Hepatocyte (in vitro differentiated cells): ENCODE data around the gene TMEM135.

Experiments
- EZH2 ChIP-seq: fragments of 200-600 bp; sonication (generic); IDR thresholded peaks from 2 replicates; pipeline ENCODE4 v1.6.1; 2016; ENCODE audit warnings: antibody characterized with exemption, mild to moderate bottlenecking, borderline replicate concordance
- EZH2phosphoT487 ChIP-seq: fragments of 200-600 bp; sonication (generic); IDR thresholded peaks from one replicate; pipeline ENCODE4 v1.6.1; 2018; ENCODE audit warnings: antibody characterized with exemption, mild to moderate bottlenecking, low read depth, moderate library complexity; ENCODE audit not compliant: unreplicated experiment, severe bottlenecking
- TF ChIP-seq, protein P1 (sequence below): fragments of 200-600 bp; sonication (generic); IDR thresholded peaks from 2 replicates; pipeline ENCODE4 v1.5.1; 2016; ENCODE audit warnings: antibody characterized with exemption, mild to moderate bottlenecking; ENCODE audit not compliant: poor library complexity

DNA sequence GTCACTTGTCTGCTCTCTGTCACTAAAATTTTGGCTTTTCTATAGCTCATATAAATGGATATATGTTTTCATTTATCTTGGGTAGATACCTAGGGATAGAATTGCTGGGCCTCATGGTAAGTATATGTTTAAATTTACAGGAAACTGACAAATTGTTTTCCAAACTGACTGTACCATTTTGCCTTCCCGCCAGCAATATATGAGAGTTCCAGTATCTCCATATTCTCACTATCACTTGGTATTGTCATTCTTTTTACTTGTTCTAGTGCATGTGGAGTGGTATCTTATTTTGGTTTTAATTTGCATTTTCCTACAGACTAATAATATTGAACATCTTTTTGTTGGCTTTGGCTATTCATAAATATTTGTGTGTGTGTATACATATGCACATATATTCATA is 101.7 kb downstream of the TMEM135 start:
- TF ChIP-seq, protein P1, sequence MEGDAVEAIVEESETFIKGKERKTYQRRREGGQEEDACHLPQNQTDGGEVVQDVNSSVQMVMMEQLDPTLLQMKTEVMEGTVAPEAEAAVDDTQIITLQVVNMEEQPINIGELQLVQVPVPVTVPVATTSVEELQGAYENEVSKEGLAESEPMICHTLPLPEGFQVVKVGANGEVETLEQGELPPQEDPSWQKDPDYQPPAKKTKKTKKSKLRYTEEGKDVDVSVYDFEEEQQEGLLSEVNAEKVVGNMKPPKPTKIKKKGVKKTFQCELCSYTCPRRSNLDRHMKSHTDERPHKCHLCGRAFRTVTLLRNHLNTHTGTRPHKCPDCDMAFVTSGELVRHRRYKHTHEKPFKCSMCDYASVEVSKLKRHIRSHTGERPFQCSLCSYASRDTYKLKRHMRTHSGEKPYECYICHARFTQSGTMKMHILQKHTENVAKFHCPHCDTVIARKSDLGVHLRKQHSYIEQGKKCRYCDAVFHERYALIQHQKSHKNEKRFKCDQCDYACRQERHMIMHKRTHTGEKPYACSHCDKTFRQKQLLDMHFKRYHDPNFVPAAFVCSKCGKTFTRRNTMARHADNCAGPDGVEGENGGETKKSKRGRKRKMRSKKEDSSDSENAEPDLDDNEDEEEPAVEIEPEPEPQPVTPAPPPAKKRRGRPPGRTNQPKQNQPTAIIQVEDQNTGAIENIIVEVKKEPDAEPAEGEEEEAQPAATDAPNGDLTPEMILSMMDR: no peak
- TF ChIP-seq EZH2 (no peak), EZH2phosphoT487 (no peak)
